ENCODE data around the gene GNL3.

- TF ChIP-seq POLR2A (IDR thresholded peaks at IDR 0.05; ENCODE audit: borderline replicate concordance, extremely low read depth, insufficient read depth, insufficient read length) (peak; percentile 12), EZH2 (IDR thresholded peaks at IDR 0.05) (no peak), CTCF (IDR thresholded peaks at IDR 0.05 in 2 of 3, conservative IDR thresholded peaks at IDR 0.05 in 1 of 3; ENCODE audit: borderline replicate concordance in 1 of 3, insufficient read depth in 1 of 3, low read depth in 2 of 3, low read length in 2 of 3) (no peak), EZH2phosphoT487 (IDR thresholded peaks at IDR 0.05; ENCODE audit: borderline replicate concordance) (no peak)
These were observed 20.2 kb downstream of the GNL3 start, which contains the start of the genes GLT8D1 and SPCS1 for GRCh38 chr3:52705688-52706686.

All from HCT116 (cell line).